Measurements from ENCODE around the gene SELENOH. TPM values are rescaled to one million over a fixed set of nuclear protein-coding genes. Genes with fewer than 3 reads are reported as not detected.

SELENOH gene
- total RNA-seq, 1 donor from 2014 or later: 120 TPM

- Histone ChIP-seq H3K4me1 (no peaks in the 10 kb centered on the region), H3K4me3 (no peak within 1 kb of the TSS), H3K36me3 (no peaks in the 10 kb centered on the region), H3K27me3 (no peaks in the 10 kb centered on the region), H3K27ac (no peak within 1 kb of the TSS), H3K9me3 (no peaks in the 10 kb centered on the region)
- TF ChIP-seq CTCF (IDR thresholded peaks at IDR 0.05) (peak in 2 of 3 experiments; percentile 10 to 36), POLR2A (IDR thresholded peaks at IDR 0.05) (no peak)
- intact Hi-C loops (cut with DNase I): no loop called here
- DNase-seq (ENCODE audit: extremely low spot score in 2 of 2): no peak
Measured at GRCh38 chr11:57751676-57752253, 10.5 kb downstream of the SELENOH start, which contains the start of gene BTBD18. BTBD18 (minus strand) TSS chr11:57751819; CDS start chr11:57751188, 631 bp downstream.

GRCh38 chr11:57752954-57753353 lies 11.7 kb downstream of the SELENOH start:
- Histone ChIP-seq H3K27ac (no peak overlapping the region), H3K9me3 (no peaks in the 10 kb centered on the region), H3K4me1 (no peaks in the 10 kb centered on the region), H3K27me3 (no peaks in the 10 kb centered on the region), H3K4me3 (no peak overlapping the region), H3K36me3 (no peaks in the 10 kb centered on the region)
- TF ChIP-seq CTCF (IDR thresholded peaks at IDR 0.05): no peak
- no peak for TF ChIP-seq POLR2AphosphoS5 (IDR thresholded peaks at IDR 0.05; ENCODE audit: insufficient read depth in 1 of 2, low read depth in 1 of 2)
- TF ChIP-seq POLR2A (IDR thresholded peaks at IDR 0.05): no peak
- intact Hi-C loops (cut with DNase I): no loop called here
- no peak for DNase-seq (ENCODE audit: extremely low spot score in 2 of 2)

GRCh38 chr11:57758174-57758573 lies 16.9 kb downstream of the SELENOH start:
- H3K4me1 ChIP-seq: no peaks in the 10 kb centered on the region
- intact Hi-C loops (cut with DNase I): no loop called here
- TF ChIP-seq CTCF (IDR thresholded peaks at IDR 0.05) (no peak), POLR2AphosphoS5 (IDR thresholded peaks at IDR 0.05; ENCODE audit: insufficient read depth in 1 of 2, low read depth in 1 of 2) (no peak), POLR2A (IDR thresholded peaks at IDR 0.05) (no peak)

GRCh38 chr11:57761301-57762234 lies 20.3 kb downstream of the SELENOH start, which contains the start of gene CTNND1:
CTNND1 (plus strand) TSS chr11:57761802; CDS start chr11:57791479, 29,677 bp downstream.
- peak in 1 of 2 donors; percentile 85 for TF ChIP-seq POLR2A (IDR thresholded peaks at IDR 0.05)
- TF ChIP-seq POLR2AphosphoS5 (IDR thresholded peaks at IDR 0.05; ENCODE audit: insufficient read depth in 1 of 2, low read depth in 1 of 2): peak; percentile 41 to 98
- TF ChIP-seq CTCF (IDR thresholded peaks at IDR 0.05): no peak
- Histone ChIP-seq H3K4me3 (peak within 1 kb of the TSS; percentile 54 to 56), H3K27me3 (no peaks in the 10 kb centered on the region), H3K27ac (peak within 1 kb of the TSS; percentile 91), H3K4me1 (peaks cover 33% of the 10 kb centered on the region), H3K9me3 (no peaks in the 10 kb centered on the region), H3K36me3 (no peaks in the 10 kb centered on the region)
- intact Hi-C loops (cut with DNase I): no loop called here
- DNase-seq (ENCODE audit: extremely low spot score in 2 of 2): peak in 1 of 2 donors; percentile 96

More at GRCh38 chr11:57758174-57758573, 16.9 kb downstream of the SELENOH start:
- DNase-seq (ENCODE audit: extremely low spot score in 2 of 2): no peak
- H3K4me3 ChIP-seq: no peak overlapping the region
- no peaks in the 10 kb centered on the region for H3K36me3 ChIP-seq
- H3K27me3 ChIP-seq: no peaks in the 10 kb centered on the region
- no peak overlapping the region for H3K27ac ChIP-seq
- no peaks in the 10 kb centered on the region for H3K9me3 ChIP-seq
